ENCODE measurements around the gene SDK1.

The SDK1 gene

DNA sequence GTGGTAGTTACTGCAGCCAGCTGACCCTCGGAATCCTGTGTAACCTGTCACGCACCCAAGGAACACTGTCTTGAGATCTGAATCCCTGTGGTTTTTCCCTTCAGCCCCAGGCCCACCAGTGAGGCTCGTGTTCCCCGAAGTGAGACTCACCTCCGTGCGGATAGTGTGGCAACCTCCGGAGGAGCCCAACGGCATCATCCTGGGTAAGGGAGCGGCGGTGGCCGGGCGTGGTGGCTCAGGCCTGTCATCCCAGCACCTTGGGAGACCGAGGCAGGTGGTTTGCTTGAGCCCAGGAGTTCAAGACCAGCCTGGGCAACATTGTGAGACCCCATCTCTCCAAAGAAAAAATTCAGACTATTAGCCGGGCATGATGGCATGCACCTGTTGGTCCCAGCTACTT is 831.2 kb downstream of the SDK1 start:
- no peak overlapping the region for H3K4me3 ChIP-seq (ENCODE audit: control insufficient read depth, low read depth, low read length)
- TF ChIP-seq, protein P1, sequence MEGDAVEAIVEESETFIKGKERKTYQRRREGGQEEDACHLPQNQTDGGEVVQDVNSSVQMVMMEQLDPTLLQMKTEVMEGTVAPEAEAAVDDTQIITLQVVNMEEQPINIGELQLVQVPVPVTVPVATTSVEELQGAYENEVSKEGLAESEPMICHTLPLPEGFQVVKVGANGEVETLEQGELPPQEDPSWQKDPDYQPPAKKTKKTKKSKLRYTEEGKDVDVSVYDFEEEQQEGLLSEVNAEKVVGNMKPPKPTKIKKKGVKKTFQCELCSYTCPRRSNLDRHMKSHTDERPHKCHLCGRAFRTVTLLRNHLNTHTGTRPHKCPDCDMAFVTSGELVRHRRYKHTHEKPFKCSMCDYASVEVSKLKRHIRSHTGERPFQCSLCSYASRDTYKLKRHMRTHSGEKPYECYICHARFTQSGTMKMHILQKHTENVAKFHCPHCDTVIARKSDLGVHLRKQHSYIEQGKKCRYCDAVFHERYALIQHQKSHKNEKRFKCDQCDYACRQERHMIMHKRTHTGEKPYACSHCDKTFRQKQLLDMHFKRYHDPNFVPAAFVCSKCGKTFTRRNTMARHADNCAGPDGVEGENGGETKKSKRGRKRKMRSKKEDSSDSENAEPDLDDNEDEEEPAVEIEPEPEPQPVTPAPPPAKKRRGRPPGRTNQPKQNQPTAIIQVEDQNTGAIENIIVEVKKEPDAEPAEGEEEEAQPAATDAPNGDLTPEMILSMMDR (conservative IDR thresholded peaks at IDR 0.05; ENCODE audit: control insufficient read depth, insufficient read depth, low read depth, low read length): no peak
- no peak for DNase-seq (ENCODE audit: low read depth)

- no peak for DNase-seq (ENCODE audit: low read depth)
- TF ChIP-seq, protein P1 (conservative IDR thresholded peaks at IDR 0.05; ENCODE audit: control insufficient read depth, insufficient read depth, low read depth, low read length): no peak
These were observed 832.5 kb downstream of the SDK1 start for GRCh38 chr7:4133491-4134044.

GRCh38 chr7:4134204-4134603 is 833.2 kb downstream of the SDK1 start:
- no peak for DNase-seq (ENCODE audit: low read depth)
- H3K4me3 ChIP-seq (ENCODE audit: control insufficient read depth, low read depth, low read length): no peak overlapping the region
- TF ChIP-seq, protein P1 (conservative IDR thresholded peaks at IDR 0.05; ENCODE audit: control insufficient read depth, insufficient read depth, low read depth, low read length): no peak

More at GRCh38 chr7:4133491-4134044, 832.5 kb downstream of the SDK1 start:
- H3K4me3 ChIP-seq (ENCODE audit: control insufficient read depth, low read depth, low read length): no peak overlapping the region

DNA sequence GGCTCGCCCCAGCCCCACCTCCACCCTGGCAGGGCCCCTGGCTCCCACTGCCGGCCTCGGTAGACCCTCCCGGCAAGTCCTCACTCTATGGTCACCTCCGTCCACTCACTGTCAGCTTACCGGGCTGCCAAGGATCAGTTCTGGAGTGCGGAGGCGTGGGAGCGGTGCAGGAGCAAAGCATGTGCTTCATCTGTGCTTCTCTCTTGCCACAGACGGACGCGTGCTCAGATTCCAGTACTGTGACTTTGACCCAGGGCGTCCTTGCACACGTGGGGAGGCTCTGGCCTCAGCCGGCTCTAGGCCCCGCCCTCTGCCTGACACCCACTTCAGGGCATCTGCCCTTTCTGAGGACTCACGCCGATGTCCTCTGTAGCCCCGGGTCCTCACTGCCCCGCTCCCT is 833.6 kb downstream of the SDK1 start:
- H3K4me3 ChIP-seq (ENCODE audit: control insufficient read depth, low read depth, low read length): no peak overlapping the region
- DNase-seq (ENCODE audit: low read depth): no peak
- TF ChIP-seq, protein P1 (conservative IDR thresholded peaks at IDR 0.05; ENCODE audit: control insufficient read depth, insufficient read depth, low read depth, low read length): no peak

DNA sequence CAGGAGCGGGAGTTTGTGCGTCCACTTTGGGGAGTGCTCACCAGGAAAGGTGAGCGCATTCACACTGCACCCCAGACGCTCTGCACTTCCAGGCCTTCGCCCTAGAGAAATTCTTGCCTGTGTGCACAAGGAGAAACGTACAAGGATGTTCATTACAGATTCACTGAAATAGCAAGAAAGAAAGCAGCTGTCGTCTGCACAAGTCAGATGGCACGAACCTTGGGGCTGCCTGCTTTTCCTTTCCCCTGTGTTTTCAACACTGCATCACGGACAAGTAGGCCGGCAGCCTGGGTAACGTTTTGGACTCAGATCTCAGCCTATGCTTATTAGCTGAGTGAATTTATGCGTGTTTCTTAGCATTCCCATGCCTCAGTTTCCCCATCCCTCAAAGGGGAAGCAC is 834.2 kb downstream of the SDK1 start:
- TF ChIP-seq, protein P1 (conservative IDR thresholded peaks at IDR 0.05; ENCODE audit: control insufficient read depth, insufficient read depth, low read depth, low read length): no peak
- no peak for DNase-seq (ENCODE audit: low read depth)
- no peak overlapping the region for H3K4me3 ChIP-seq (ENCODE audit: control insufficient read depth, low read depth, low read length)

GRCh38 chr7:4136036-4136435 is 835.0 kb downstream of the SDK1 start:
- H3K4me3 ChIP-seq (ENCODE audit: control insufficient read depth, low read depth, low read length): no peak overlapping the region
- DNase-seq (ENCODE audit: low read depth): no peak
- TF ChIP-seq, protein P1 (conservative IDR thresholded peaks at IDR 0.05; ENCODE audit: control insufficient read depth, insufficient read depth, low read depth, low read length): no peak

Data from fibroblast of mammary gland (primary cell).